GM18907 (cell line): ENCODE results near the gene ERP44.

Experiments used
- ATAC-seq: cut with Tn5 transposase; IDR thresholded peaks from one replicate; pipeline ENCODE4 v1.9.1; 2021; ENCODE audit warnings: mild to moderate bottlenecking, moderate library complexity; ENCODE audit not compliant: unreplicated experiment

The ERP44 gene

DNA sequence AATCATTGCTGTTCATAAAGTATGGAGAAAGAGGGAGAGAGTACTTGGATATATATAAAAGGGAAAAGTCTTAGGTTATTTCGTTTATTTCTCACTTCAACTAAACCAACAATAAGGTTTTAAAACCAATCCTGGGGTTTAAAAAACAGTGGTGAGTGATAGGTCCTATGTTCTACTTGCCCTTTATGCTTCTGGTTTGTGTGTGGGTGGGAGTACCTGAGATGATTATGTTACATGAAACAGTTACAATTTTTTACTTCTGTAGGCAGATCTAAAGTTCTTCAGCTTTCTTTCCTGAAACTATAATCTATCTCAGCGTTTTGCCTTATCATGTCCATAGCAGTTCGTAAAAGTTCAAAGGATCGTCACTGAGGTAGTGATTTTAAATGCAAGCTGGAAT lies 143.2 kb downstream of the ERP44 start:
- no peak for ATAC-seq

DNA sequence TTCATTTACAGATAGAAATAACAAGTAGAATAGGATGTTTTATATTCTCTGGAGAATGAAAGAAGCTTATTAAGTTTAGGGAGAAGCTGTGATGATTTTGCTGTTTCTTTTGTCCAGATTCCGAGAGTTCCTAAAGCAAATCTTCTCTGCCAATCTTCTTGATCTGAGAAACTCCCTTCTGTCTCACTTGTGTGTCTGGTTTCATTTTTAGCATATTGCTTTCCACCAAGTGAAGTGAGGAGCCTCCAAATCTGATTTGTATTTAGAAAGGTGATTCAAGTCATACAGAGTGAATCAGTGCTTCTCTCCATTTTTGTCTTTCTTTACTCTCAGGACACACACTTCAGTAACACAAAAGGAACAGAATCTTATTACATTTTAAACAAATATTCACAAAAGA lies 144.0 kb downstream of the ERP44 start:
- ATAC-seq, result no peak

DNA sequence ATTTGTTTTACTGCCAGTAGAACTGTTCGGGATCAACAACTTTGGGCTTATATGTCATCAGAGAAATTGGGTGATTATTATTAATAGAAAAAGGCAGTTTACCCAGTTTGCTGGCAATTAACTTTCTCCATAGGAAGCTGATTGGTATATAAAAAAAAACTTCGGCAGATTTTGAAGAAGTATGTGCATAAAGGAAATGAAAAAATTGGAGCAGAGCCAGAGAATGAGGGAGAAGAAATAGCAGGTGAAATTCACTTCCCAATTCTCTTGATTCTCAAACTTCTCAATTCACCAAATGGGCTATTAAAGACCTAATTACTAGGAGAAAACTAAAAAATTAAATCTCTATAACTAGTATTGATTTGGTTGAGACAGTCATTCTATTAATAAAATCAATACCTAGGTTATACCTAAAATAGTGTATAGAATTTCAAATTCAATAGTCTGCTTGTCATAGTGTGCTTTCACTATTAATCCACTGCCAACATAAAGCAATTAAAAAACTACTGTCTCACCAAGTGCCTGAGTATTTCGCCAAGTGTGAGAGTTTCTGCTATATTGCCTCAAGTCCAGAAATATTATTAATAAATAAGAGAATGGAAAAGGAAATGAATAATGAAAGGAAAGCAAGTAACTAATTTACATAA lies 144.8 kb downstream of the ERP44 start:
- ATAC-seq, result no peak

DNA sequence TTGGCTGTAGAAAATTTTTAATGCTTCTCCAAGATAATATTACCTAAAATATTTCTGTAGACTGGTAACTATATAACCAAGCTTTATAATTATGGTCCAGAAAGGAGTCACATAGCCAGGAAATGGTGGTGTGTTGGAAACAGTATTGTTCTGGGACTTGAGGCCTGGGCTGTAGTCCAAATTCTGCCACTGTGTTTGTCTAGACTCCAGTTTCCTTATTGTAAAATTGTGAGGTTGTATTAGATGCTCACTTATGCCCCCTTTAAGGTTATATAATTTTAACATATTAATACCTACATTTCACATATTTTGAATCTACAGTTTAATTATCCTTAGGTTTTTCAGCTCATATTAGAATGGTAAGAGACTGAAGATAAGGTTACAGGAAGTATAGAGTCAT lies 149.9 kb downstream of the ERP44 start:
- ATAC-seq, result no peak

DNA sequence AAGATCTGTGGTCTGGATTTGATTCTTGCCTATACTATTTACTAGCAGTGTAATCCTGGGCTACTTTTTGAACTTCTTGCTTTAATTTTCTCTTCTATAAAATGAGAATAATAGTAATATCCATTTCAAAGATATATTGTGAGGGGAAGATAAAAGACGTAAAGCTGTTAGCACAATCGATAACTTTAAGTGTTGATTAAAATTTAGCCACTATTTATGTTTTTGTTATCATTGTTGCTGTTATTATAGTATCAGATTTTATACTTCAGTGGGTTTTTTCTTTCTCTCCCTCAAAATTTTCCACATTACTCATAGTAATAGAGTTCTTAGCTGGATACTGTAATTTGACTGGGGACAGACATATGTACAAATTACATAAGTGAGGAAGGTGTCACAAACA lies 150.3 kb downstream of the ERP44 start:
- no peak for ATAC-seq

DNA sequence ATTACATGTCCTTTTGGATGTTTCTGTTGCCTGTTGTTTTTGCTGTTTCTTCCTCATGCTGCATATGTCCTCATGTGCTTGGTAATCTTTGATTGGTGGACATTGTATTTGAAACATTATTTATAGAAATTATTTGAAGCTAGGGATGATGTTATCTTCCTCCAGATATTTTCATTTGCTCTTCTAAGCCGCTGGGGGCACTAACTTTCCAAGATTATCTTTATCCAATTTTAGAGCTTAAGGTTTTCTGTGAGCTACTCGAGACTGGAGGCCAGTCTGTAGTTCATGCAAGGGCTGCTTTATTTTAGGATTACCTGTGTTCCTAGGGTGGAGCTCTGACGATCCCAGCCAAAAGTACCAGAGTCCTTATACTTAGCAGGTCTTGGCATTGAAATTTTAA lies 151.4 kb downstream of the ERP44 start:
- ATAC-seq, result no peak

DNA sequence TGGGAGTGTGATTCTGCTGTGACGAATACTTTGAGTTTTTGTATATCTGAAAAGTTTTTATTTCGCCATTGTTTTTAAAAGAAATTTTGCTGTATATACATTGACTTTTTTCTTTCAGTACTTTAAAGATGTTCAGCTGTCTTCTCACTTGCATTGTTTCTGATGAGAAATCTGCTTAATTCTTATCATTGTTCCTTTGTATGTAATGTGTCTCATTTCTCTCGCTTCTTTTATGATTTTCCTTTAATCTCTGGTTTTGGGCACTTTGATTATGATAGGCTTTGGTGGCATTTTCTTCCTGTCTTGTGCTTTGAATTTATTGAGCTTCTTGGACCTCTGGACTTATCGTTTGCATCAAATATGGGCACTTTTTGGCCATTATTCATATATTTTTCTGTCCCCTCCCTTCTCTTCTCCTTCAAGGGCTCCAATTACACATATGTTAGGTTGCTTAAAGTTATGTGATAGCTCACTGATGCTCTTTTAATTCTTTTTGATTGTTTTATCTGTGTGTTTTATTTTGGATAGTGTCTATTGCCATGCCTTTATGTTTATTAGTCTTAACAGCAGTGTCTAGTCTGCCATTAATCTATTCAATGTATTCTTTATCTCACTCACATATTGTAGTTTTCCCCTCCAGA lies 161.7 kb downstream of the ERP44 start:
- no peak for ATAC-seq

DNA sequence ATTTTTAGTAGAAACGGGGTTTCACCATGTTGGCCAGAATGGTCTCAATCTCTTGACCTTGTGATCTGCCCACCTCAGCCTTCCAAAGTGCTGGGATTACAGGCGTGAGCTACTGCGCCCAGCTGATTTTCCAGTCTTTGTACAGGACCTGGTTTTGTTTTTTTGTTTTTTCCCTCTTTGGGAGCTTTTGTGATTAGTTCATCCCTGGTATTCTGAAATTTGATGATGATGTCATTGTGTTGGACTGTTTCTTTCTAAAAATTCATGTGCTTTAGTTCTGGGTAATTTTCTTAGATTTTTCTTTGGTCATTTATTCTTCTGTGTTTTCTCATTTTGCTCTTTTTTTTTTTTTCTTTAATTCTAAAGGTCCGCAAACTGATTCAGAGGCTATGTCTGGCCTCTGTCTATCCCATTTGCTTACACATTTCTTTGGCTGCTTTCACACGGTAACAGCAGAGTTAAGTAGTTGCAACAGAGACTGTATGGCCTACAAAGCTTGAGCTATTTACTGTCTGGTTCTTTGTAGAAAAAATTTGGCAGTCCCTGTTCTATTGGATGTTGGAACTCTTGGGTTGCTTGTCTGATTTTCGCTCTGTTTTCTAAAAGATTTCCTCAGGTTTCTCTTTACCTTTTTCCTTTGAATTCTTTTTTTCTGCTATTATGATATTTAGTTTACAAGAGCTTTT lies 167.5 kb downstream of the ERP44 start:
- no peak for ATAC-seq

DNA sequence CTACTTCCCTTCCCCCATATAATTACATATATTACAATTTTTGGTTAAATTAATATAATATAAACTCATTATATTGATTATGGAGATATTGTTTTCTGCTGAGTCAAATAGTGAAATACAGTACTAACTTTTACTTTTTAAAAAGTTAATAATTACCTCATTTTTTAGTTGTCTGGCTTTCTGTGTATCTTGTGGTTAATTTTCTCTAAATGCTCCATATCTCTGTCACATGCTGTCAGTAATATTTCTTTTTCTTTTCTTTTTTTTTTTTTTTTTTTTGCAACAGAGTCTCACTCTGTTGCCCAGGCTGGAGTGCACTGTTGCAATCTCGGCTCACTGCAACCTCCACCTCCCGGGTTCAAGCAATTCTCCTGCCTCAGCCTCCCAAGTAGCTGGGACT lies 169.1 kb downstream of the ERP44 start:
- no peak for ATAC-seq
